H1 (cell line): Measurements from ENCODE around the gene PIP5K1C. TPM values are rescaled to one million over a fixed set of nuclear protein-coding genes. Genes with fewer than 3 reads are reported as not detected.

ENCODE experiments used
- CTCF ChIA-PET: fragments of 300-600 bp; sonication (Branson Sonifier 250); formaldehyde crosslinking; loops from one replicate; lab custom pipeline; 2021; ENCODE audit not compliant: partially characterized antibody; lab: Charles Lee
- POLR2A ChIA-PET: fragments of 300-600 bp; sonication (Branson Sonifier 250); formaldehyde crosslinking; loops from one replicate; lab custom pipeline; 2021; ENCODE audit warnings: inconsistent platforms; ENCODE audit not compliant: partially characterized antibody; lab: Charles Lee
- DNase-seq, 2 experiments: peaks; one replicate each; pipeline versions ENCODE4 v3.0.0 to v3.0.0-alpha.2; 2010 to 2022; ENCODE audit warnings: low spot score in 2 of 2, low read depth in 1 of 2, mixed read lengths in 1 of 2
- FAIRE-seq: peaks from 2 replicates; lab custom pipeline; 2011; peaks lifted over from hg19 to GRCh38; lab: Jason Lieb, UNC
- H2AFZ ChIP-seq: 2 replicates; pipeline ENCODE4 v1.8.1; 2012; ENCODE audit warnings: low read length, inconsistent platforms
- H2AK5ac ChIP-seq: 2 replicates; pipeline ENCODE4 v1.6.1; 2013; ENCODE audit warnings: low read depth, low read length
- H2BK120ac ChIP-seq: replicated peaks from 2 replicates; pipeline ENCODE3; 2013; ENCODE audit warnings: low read depth, low read length, inconsistent platforms
- H2BK12ac ChIP-seq: 2 replicates; pipeline ENCODE4 v1.6.1; 2013; ENCODE audit warnings: low read depth, low read length
- H2BK15ac ChIP-seq: 2 replicates; pipeline ENCODE4 v1.6.1; 2013; ENCODE audit warnings: low read length
- H2BK20ac ChIP-seq: 2 replicates; pipeline ENCODE4 v1.6.1; 2013; ENCODE audit warnings: low read length
- H2BK5ac ChIP-seq: 2 replicates; pipeline ENCODE4 v1.6.1; 2013; ENCODE audit warnings: low read depth, low read length
- H3K14ac ChIP-seq: 2 replicates; pipeline ENCODE4 v1.6.1; 2013; ENCODE audit warnings: inconsistent platforms; ENCODE audit not compliant: insufficient read length
- H3K18ac ChIP-seq: 2 replicates; pipeline ENCODE4 v1.6.1; 2013; ENCODE audit warnings: low read length; ENCODE audit errors: extremely low read depth
- H3K23ac ChIP-seq: 2 replicates; pipeline ENCODE4 v1.6.1; 2013; ENCODE audit warnings: inconsistent platforms; ENCODE audit not compliant: insufficient read length
- H3K23me2 ChIP-seq: 2 replicates; pipeline ENCODE4 v1.6.1; 2013; ENCODE audit warnings: low read depth, low read length
- H3K27ac ChIP-seq: 2 replicates; pipeline ENCODE4 v1.6.1; 2011; ENCODE audit warnings: low read depth, low read length, inconsistent platforms
- H3K27me3 ChIP-seq, 4 experiments: replicated peaks in 1 of 4; 1 replicate in 1 of 4; 2 replicates in 3 of 4; pipeline versions ENCODE4 v1.6.1 to v1.8.1; 2011 to 2013; ENCODE audit warnings: low read length in 3 of 4, mild to moderate bottlenecking in 3 of 4, inconsistent platforms in 2 of 4, mixed read lengths in 2 of 4, moderate library complexity in 1 of 4; ENCODE audit not compliant: control insufficient read depth in 3 of 4, insufficient read depth in 3 of 4; ENCODE audit errors: extremely low read depth in 1 of 4
- H3K36me3 ChIP-seq, 4 experiments: 2 replicates each; pipeline versions ENCODE4 v1.6.1 to v1.8.1; 2011 to 2013; ENCODE audit warnings: mild to moderate bottlenecking in 4 of 4, low read length in 3 of 4, moderate library complexity in 2 of 4, control low read depth in 1 of 4, inconsistent platforms in 1 of 4; ENCODE audit not compliant: insufficient read depth in 4 of 4, control insufficient read depth in 2 of 4
- H3K4ac ChIP-seq: replicated peaks from 2 replicates; pipeline ENCODE3; 2013; ENCODE audit warnings: low read length, low read depth, mixed read lengths, inconsistent platforms; ENCODE audit not compliant: insufficient read length
- H3K4me1 ChIP-seq, 4 experiments: replicated peaks in 1 of 4; 1 replicate in 1 of 4; 2 replicates in 3 of 4; pipeline versions ENCODE4 v1.6.1 to v1.8.1; 2011 to 2013; ENCODE audit warnings: low read length in 3 of 4, inconsistent platforms in 2 of 4, mixed read lengths in 1 of 4; ENCODE audit not compliant: insufficient read depth in 4 of 4, control insufficient read depth in 3 of 4
- H3K4me2 ChIP-seq, 2 experiments: 2 replicates each; pipeline versions ENCODE4 v1.6.1 to v1.8.1; 2011 to 2013; ENCODE audit warnings: low read depth in 2 of 2, low read length in 2 of 2, control low read depth in 1 of 2, inconsistent platforms in 1 of 2, mild to moderate bottlenecking in 1 of 2; ENCODE audit not compliant: insufficient read depth in 1 of 2
- H3K4me3 ChIP-seq, 4 experiments: fragments of 200-600, 300-600 bp in 1 of 4; sonication (generic), shearing (Covaris generic), sonication (Bioruptor Twin) in 1 of 4; 2 replicates each; pipeline versions ENCODE4 v1.5.1 to v1.8.1; 2011 to 2016; ENCODE audit warnings: low read length in 4 of 4, low read depth in 3 of 4, control low read depth in 2 of 4, inconsistent platforms in 2 of 4, mild to moderate bottlenecking in 2 of 4, mixed read lengths in 1 of 4, moderate library complexity in 1 of 4; ENCODE audit not compliant: insufficient read depth in 2 of 4; ENCODE audit errors: extremely low read depth in 1 of 4
- H3K56ac ChIP-seq: replicated peaks from 2 replicates; pipeline ENCODE3; 2013; ENCODE audit warnings: low read depth, mild to moderate bottlenecking, mixed read lengths, low read length, inconsistent platforms; ENCODE audit not compliant: insufficient read length
- H3K79me1 ChIP-seq: 2 replicates; pipeline ENCODE4 v1.6.1; 2013; ENCODE audit warnings: low read depth, low read length, control low read depth
- H3K79me2 ChIP-seq, 2 experiments: 2 replicates each; pipeline versions ENCODE4 v1.6.1 to v1.8.1; 2012 to 2013; ENCODE audit warnings: low read length in 2 of 2, mild to moderate bottlenecking in 2 of 2, inconsistent platforms in 1 of 2; ENCODE audit not compliant: insufficient read depth in 2 of 2, control insufficient read depth in 1 of 2
- H3K9ac ChIP-seq, 4 experiments: replicated peaks in 1 of 4; 1 replicate in 1 of 4; 2 replicates in 3 of 4; pipeline versions ENCODE4 v1.6.1 to v1.8.1; 2011 to 2013; ENCODE audit warnings: low read depth in 3 of 4, low read length in 3 of 4, control low read depth in 2 of 4, mild to moderate bottlenecking in 2 of 4, moderate library complexity in 2 of 4, inconsistent platforms in 1 of 4; ENCODE audit errors: extremely low read depth in 1 of 4
- H3K9me3 ChIP-seq, 2 experiments: 2 replicates each; pipeline versions ENCODE4 v1.6.1 to v1.8.1; 2012 to 2013; ENCODE audit warnings: mild to moderate bottlenecking in 2 of 2, moderate library complexity in 2 of 2, control low read depth in 1 of 2, inconsistent platforms in 1 of 2, low read depth in 1 of 2, low read length in 1 of 2, mixed read lengths in 1 of 2; ENCODE audit not compliant: insufficient read depth in 2 of 2
- H4K20me1 ChIP-seq, 2 experiments: replicated peaks in 1 of 2; 2 replicates each; pipeline versions ENCODE3 to v1.8.1; 2011 to 2013; ENCODE audit warnings: inconsistent platforms in 2 of 2, low read length in 2 of 2, mild to moderate bottlenecking in 1 of 2; ENCODE audit not compliant: insufficient read depth in 2 of 2, control insufficient read depth in 1 of 2
- H4K5ac ChIP-seq: 2 replicates; pipeline ENCODE4 v1.6.1; 2013; ENCODE audit warnings: low read length, low read depth, mixed read lengths, inconsistent platforms; ENCODE audit not compliant: insufficient read length
- H4K8ac ChIP-seq: 2 replicates; pipeline ENCODE4 v1.8.0; 2013; ENCODE audit warnings: mild to moderate bottlenecking, moderate library complexity, low read length, inconsistent platforms; ENCODE audit not compliant: insufficient read depth; ENCODE audit errors: extremely low read depth
- H4K91ac ChIP-seq: replicated peaks from 2 replicates; pipeline ENCODE3; 2013; ENCODE audit warnings: low read length, mixed read lengths, inconsistent platforms; ENCODE audit not compliant: insufficient read length
- ATF2 ChIP-seq: IDR thresholded peaks from 2 replicates; pipeline ENCODE4 v1.6.1; 2012; ENCODE audit warnings: low read length, inconsistent platforms
- CHD2 ChIP-seq: IDR thresholded peaks from 2 replicates; pipeline ENCODE4 v1.6.1; 2012; ENCODE audit warnings: low read length, improper control_type of control experiment
- RFX5 ChIP-seq: IDR thresholded peaks from 2 replicates; pipeline ENCODE4 v1.6.1; 2011; ENCODE audit warnings: low read depth, low read length, improper control_type of control experiment, borderline replicate concordance
- TAF7 ChIP-seq: optimal IDR thresholded peaks from 2 replicates; pipeline ENCODE3; 2011; ENCODE audit warnings: low read depth, mild to moderate bottlenecking, inconsistent platforms, low read length, moderate library complexity, borderline replicate concordance
- WGBS, 2 experiments: shearing (Covaris generic) in 1 of 2; methylation state at CpG; one replicate each; pipeline versions ENCODE4 v1.1.6 to v1.1.7; 2013 to 2015; ENCODE audit warnings: low lambda C conversion rate in 2 of 2, mixed read lengths in 2 of 2, inconsistent platforms in 1 of 2, low coverage in 1 of 2, missing lambda C conversion rate in 1 of 2; ENCODE audit not compliant: insufficient replicate concordance in 2 of 2, insufficient coverage in 1 of 2, insufficient read length in 1 of 2; ENCODE audit errors: extremely low coverage in 1 of 2, missing lambda C conversion rate in 1 of 2; 5-methylcytosine and 5-hydroxymethylcytosine counted together
- polyA plus RNA-seq, 7 experiments: library from polyadenylated mRNA; depleted of rRNA in 3 of 7; stranded (reverse) in 5 of 7; unstranded in 2 of 7; fragments of >200 nt in 5 of 7; fragments of 200-250 nt in 2 of 7; gene quantifications; 1 replicate in 5 of 7; 2 replicates in 1 of 7; 4 replicates in 1 of 7; pipeline versions ENCODE4 v1.2.1 to v1.2.3, GENCODE V29; 2011 to 2013; ENCODE audit warnings: missing spikeins in 2 of 7, mixed read lengths in 2 of 7
- total RNA-seq: library from RNA; stranded (reverse); fragmentation: NEBNext Ultra II Directional; extraction: Animal tissue kit (Norgen Biotek cat#: 25700); gene quantifications from 2 replicates; pipeline ENCODE4 v1.2.1, GENCODE V29; 2021

PIP5K1C gene
- total and polyA plus RNA-seq, 2 of the 8 experiments (the other 6 are each of a cell fraction or from before 2014, with no cell fraction given), result 10.6 to 32.9 TPM

GRCh38 chr19:3699741-3700241 lies 477 bp downstream of the PIP5K1C start:
- peaks cover 19% of the 10 kb centered on the region for H3K79me1 ChIP-seq
- no peak overlapping the region for H3K4ac ChIP-seq
- H2BK120ac ChIP-seq, result no peak overlapping the region
- H2BK12ac ChIP-seq, result no peak overlapping the region
- no peak overlapping the region for H3K23ac ChIP-seq
- peaks cover 0 to 40% of the 10 kb centered on the region in 2 experiments; a peak in 3 of 4 replicates for H3K79me2 ChIP-seq
- TF ChIP-seq TAF7 (no peak), RFX5 (no peak), CHD2 (no peak), ATF2 (no peak)
- no peak for DNase-seq
- FAIRE-seq, result no peak
- ChIA-PET CTCF (interaction anchor here (0.6 to 13.9 kb wide), 8 partner anchors 10 to 390 kb away, joined by 3 to 110 read pairs (median 4); partner anchors contain the start of gene TJP3), POLR2A (interaction anchor here (0.8 to 1.5 kb wide), 3 partner anchors 12 to 122 kb away, joined by 3 to 6 read pairs (median 4); no protein-coding TSS in a partner anchor)
- no peak overlapping the region for H3K27ac ChIP-seq
- 9% methylated on average over 21 of the region's 43 CpGs; no CpG with 5 or more reads in 1 of the 2 experiments for WGBS, 2 experiments
- H3K9ac ChIP-seq, result peak overlapping the region; percentile 23 to 84 (median 38); a peak in 6 of 7 replicates
- no peak overlapping the region for H3K18ac ChIP-seq
- H4K20me1 ChIP-seq, result peaks cover 5 to 29% of the 10 kb centered on the region in 2 experiments
- H3K4me3 ChIP-seq, result peak overlapping the region; percentile 59 to 85 (median 72)
- H4K91ac ChIP-seq, result no peak overlapping the region
- no peak overlapping the region for H3K56ac ChIP-seq
- H2AK5ac ChIP-seq, result no peak overlapping the region
- no peak overlapping the region for H2BK20ac ChIP-seq
- H2AFZ ChIP-seq, result no peak overlapping the region
- no peaks in the 10 kb centered on the region for H3K36me3 ChIP-seq
- peak overlapping the region; percentile 79; the same call in 1 of the 2 replicates for H4K8ac ChIP-seq
- no peaks in the 10 kb centered on the region; a peak in 1 of 4 replicates for H3K9me3 ChIP-seq
- no peak overlapping the region for H2BK15ac ChIP-seq
- H3K4me2 ChIP-seq, result peak overlapping the region; percentile 89 to 98
- H2BK5ac ChIP-seq, result no peak overlapping the region
- no peak overlapping the region for H4K5ac ChIP-seq
- no peaks in the 10 kb centered on the region; a peak in 2 of 7 replicates for H3K27me3 ChIP-seq
- H3K14ac ChIP-seq, result no peak overlapping the region
- peaks cover 0 to 8% (median 2%) of the 10 kb centered on the region in 4 experiments; a peak in 3 of 7 replicates for H3K4me1 ChIP-seq
- H3K23me2 ChIP-seq, result peaks cover 3% of the 10 kb centered on the region; the same call in 1 of the 2 replicates
